Hepatocyte (in vitro differentiated cells): ENCODE data around the gene TNFAIP8L3. TPM values are rescaled to one million over a fixed set of nuclear protein-coding genes. Genes with fewer than 3 reads are reported as not detected.
A peak's percentile ranks its signal among the peaks of the same experiment; 100 is the strongest.

Source experiments
- DNase-seq: peaks from one replicate; pipeline ENCODE4 v3.0.0-alpha.2; 2016; ENCODE audit warnings: low spot score
- H2AFZ ChIP-seq: fragments of 200-600 bp; sonication (generic); 2 replicates; pipeline ENCODE4 v1.6.0; 2016; ENCODE audit warnings: antibody characterized with exemption, mild to moderate bottlenecking
- H3K27ac ChIP-seq: fragments of 200-600 bp; sonication (generic); 2 replicates; pipeline ENCODE4 v1.5.1; 2016; ENCODE audit warnings: mild to moderate bottlenecking
- H3K27me3 ChIP-seq: fragments of 200-600 bp; sonication (generic); 2 replicates; pipeline ENCODE4 v1.6.1; 2016
- H3K36me3 ChIP-seq: fragments of 200-600 bp; sonication (generic); replicated peaks from 2 replicates; pipeline ENCODE4 v1.5.1; 2016; ENCODE audit warnings: low read depth; ENCODE audit not compliant: insufficient read depth
- H3K4me1 ChIP-seq: fragments of 200-600 bp; sonication (generic); 2 replicates; pipeline ENCODE4 v1.5.1; 2016; ENCODE audit warnings: mild to moderate bottlenecking, moderate library complexity; ENCODE audit not compliant: insufficient read depth
- H3K4me2 ChIP-seq: fragments of 200-600 bp; sonication (generic); 2 replicates; pipeline ENCODE4 v1.6.0; 2016
- H3K4me3 ChIP-seq: fragments of 200-600 bp; sonication (generic); 2 replicates; pipeline ENCODE4 v1.5.1; 2016; ENCODE audit warnings: mild to moderate bottlenecking
- H3K79me2 ChIP-seq: fragments of 200-600 bp; sonication (generic); 2 replicates; pipeline ENCODE4 v1.6.0; 2017; ENCODE audit warnings: mild to moderate bottlenecking
- H3K9me2 ChIP-seq: fragments of 200-600 bp; sonication (generic); replicated peaks from 2 replicates; pipeline ENCODE4 v1.6.0; 2017; ENCODE audit warnings: mild to moderate bottlenecking; ENCODE audit not compliant: insufficient read depth
- H3K9me3 ChIP-seq: fragments of 200-600 bp; sonication (generic); 2 replicates; pipeline ENCODE4 v1.5.1; 2016; ENCODE audit warnings: low read depth, mild to moderate bottlenecking
- H4K20me1 ChIP-seq: fragments of 200-600 bp; sonication (generic); 2 replicates; pipeline ENCODE4 v1.6.0; 2016; ENCODE audit warnings: mild to moderate bottlenecking; ENCODE audit not compliant: insufficient read depth, poor library complexity, severe bottlenecking
- EZH2 ChIP-seq: fragments of 200-600 bp; sonication (generic); IDR thresholded peaks from 2 replicates; pipeline ENCODE4 v1.6.1; 2016; ENCODE audit warnings: antibody characterized with exemption, mild to moderate bottlenecking, borderline replicate concordance
- EZH2phosphoT487 ChIP-seq: fragments of 200-600 bp; sonication (generic); IDR thresholded peaks from one replicate; pipeline ENCODE4 v1.6.1; 2018; ENCODE audit warnings: antibody characterized with exemption, mild to moderate bottlenecking, low read depth, moderate library complexity; ENCODE audit not compliant: unreplicated experiment, severe bottlenecking
- WGBS: methylation state at CpG from one replicate; pipeline ENCODE4 v1.1.6; 2016; ENCODE audit warnings: low lambda C conversion rate; ENCODE audit errors: missing lambda C conversion rate; 5-methylcytosine and 5-hydroxymethylcytosine counted together
- polyA plus RNA-seq: library from polyadenylated mRNA; unstranded; fragments of >200 nt; fragmentation: Nextera tagmentation; extraction: Ambion mirVana; gene quantifications from 2 replicates; pipeline ENCODE4 v1.2.1, GENCODE V29; 2016
- total RNA-seq: library from RNA; depleted of rRNA; stranded (reverse); fragments of >200 nt; gene quantifications from 2 replicates; pipeline ENCODE4 v1.2.3, GENCODE V29; 2014
- TF ChIP-seq, protein P1 (sequence below): fragments of 200-600 bp; sonication (generic); IDR thresholded peaks from 2 replicates; pipeline ENCODE4 v1.5.1; 2016; ENCODE audit warnings: antibody characterized with exemption, mild to moderate bottlenecking; ENCODE audit not compliant: poor library complexity

Gene TNFAIP8L3
- total and polyA plus RNA-seq, 2 experiments from 2014 or later: 2.4 to 3.4 TPM

DNA sequence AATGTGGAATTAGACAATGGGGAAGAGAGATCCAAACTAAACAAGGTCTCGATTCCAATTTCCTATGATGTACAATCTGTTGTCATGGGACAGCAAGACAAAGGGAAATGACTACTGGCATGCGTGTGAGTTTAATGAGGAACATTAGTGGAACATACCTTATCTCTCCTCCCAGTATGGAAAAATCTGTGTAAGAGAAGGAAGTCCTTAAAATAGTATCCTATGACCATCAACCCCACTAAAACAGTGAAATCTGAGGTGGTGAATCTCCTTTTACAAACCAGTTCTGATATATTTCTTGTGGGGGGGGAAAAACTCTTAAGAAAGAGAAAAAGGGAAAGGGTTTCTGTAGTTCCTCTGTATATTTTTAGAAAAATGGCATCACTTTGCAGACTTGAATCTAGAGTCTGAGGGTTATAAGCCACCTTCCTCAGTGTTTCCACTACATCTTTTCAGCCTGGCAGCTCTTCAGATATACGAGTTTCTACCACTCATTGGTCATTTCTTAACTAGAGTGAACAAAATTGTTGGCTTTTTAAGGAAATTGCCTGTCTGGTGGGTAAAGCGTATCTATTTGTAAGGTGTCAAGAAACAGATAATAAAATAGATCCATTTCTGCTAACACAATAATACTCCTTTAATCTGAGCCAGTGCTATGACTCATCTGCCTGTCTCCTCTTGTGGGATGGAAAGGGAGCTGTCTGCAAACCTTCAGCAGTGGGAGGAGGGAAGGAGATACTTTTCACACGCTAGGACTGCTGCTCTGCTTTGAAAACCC is 3.0 kb upstream of the TNFAIP8L3 start:
- no peak overlapping the region for H2AFZ ChIP-seq
- peaks cover 53% of the 10 kb centered on the region for H3K27me3 ChIP-seq
- no peaks in the 10 kb centered on the region for H4K20me1 ChIP-seq
- no peak overlapping the region for H3K4me3 ChIP-seq
- no peaks in the 10 kb centered on the region for H3K36me3 ChIP-seq
- peaks cover 3% of the 10 kb centered on the region for H3K4me1 ChIP-seq
- TF ChIP-seq, protein P1, sequence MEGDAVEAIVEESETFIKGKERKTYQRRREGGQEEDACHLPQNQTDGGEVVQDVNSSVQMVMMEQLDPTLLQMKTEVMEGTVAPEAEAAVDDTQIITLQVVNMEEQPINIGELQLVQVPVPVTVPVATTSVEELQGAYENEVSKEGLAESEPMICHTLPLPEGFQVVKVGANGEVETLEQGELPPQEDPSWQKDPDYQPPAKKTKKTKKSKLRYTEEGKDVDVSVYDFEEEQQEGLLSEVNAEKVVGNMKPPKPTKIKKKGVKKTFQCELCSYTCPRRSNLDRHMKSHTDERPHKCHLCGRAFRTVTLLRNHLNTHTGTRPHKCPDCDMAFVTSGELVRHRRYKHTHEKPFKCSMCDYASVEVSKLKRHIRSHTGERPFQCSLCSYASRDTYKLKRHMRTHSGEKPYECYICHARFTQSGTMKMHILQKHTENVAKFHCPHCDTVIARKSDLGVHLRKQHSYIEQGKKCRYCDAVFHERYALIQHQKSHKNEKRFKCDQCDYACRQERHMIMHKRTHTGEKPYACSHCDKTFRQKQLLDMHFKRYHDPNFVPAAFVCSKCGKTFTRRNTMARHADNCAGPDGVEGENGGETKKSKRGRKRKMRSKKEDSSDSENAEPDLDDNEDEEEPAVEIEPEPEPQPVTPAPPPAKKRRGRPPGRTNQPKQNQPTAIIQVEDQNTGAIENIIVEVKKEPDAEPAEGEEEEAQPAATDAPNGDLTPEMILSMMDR: no peak
- TF ChIP-seq EZH2phosphoT487 (no peak), EZH2 (no peak)
- no peak overlapping the region for H3K4me2 ChIP-seq
- H3K27ac ChIP-seq: no peak overlapping the region
- peak; percentile 29 for DNase-seq
- 62% methylated on average over 5 of the region's 5 CpGs for WGBS
- H3K79me2 ChIP-seq: no peaks in the 10 kb centered on the region
- H3K9me2 ChIP-seq: no peaks in the 10 kb centered on the region
- H3K9me3 ChIP-seq: no peaks in the 10 kb centered on the region

DNA sequence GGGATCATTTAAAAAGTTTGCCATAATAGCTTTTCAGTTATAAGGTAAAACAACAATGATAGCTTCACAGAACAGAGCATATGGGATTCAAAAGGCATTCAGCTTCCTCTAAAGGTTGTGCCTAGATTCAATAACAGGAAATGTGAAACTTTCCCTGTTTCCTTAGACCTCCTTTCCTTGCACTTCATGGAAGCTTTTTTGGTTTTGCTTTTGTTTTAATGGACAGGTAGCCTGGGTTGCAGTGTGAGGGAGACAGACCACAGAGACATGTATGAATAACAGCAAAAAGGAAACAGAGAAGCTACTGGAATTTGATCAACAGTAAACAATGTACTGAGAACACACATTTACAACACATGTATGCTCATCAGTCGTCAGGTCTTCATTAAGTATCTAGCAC is 2.3 kb upstream of the TNFAIP8L3 start:
- Histone ChIP-seq H3K9me3 (no peaks in the 10 kb centered on the region), H3K79me2 (no peaks in the 10 kb centered on the region), H3K4me3 (no peak overlapping the region), H3K9me2 (no peaks in the 10 kb centered on the region), H3K27ac (no peak overlapping the region), H2AFZ (no peak overlapping the region), H3K36me3 (no peaks in the 10 kb centered on the region), H3K4me1 (peaks cover 3% of the 10 kb centered on the region), H3K4me2 (no peak overlapping the region), H4K20me1 (no peaks in the 10 kb centered on the region), H3K27me3 (peaks cover 61% of the 10 kb centered on the region)
- 69% methylated on average over 1 of the region's 1 CpG for WGBS
- DNase-seq: no peak
- TF ChIP-seq EZH2: no peak
- TF ChIP-seq, protein P1: no peak

DNA sequence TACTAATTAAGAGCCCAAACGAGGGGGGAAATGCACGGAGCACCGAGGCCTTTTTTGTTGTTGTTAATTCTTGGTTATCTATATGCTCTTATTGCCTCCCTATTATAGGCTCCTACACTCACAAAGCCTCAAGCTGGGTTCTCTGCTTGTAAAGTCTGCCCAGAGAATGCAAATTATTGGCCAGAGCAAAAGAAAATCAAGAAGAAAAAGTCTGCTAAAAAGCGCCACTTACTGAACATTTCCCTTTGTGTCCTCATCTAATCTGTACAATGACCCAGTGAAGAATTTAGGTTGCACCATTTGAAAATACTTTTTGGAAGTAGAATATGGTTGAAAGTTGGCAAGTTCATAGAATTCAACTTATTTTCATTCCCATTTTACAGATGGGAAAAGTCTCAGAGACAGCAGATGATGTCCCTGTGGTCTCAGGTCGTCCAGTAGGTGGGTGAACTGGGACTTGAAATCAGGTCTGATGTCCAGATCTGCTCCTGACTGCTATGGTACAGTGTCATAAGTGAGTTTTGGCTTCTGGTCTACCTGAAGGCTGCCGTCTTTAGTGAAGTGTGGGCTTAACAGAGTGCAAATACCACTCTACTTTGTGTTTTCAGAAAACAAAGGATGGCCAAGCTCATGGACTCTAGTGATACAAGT is 1.1 kb upstream of the TNFAIP8L3 start:
- no peaks in the 10 kb centered on the region for H3K9me3 ChIP-seq
- H2AFZ ChIP-seq: no peak overlapping the region
- H3K79me2 ChIP-seq: no peaks in the 10 kb centered on the region
- no peaks in the 10 kb centered on the region for H3K36me3 ChIP-seq
- H3K4me2 ChIP-seq: peak overlapping the region; percentile 99
- peaks cover 71% of the 10 kb centered on the region for H3K27me3 ChIP-seq
- no peaks in the 10 kb centered on the region for H3K9me2 ChIP-seq
- H3K27ac ChIP-seq: no peak overlapping the region
- peaks cover 3% of the 10 kb centered on the region for H3K4me1 ChIP-seq
- no peaks in the 10 kb centered on the region for H4K20me1 ChIP-seq
- no peak for TF ChIP-seq EZH2phosphoT487
- WGBS: 49% methylated on average over 6 of the region's 6 CpGs
- no peak for DNase-seq
- peak overlapping the region; percentile 45 for H3K4me3 ChIP-seq

DNA sequence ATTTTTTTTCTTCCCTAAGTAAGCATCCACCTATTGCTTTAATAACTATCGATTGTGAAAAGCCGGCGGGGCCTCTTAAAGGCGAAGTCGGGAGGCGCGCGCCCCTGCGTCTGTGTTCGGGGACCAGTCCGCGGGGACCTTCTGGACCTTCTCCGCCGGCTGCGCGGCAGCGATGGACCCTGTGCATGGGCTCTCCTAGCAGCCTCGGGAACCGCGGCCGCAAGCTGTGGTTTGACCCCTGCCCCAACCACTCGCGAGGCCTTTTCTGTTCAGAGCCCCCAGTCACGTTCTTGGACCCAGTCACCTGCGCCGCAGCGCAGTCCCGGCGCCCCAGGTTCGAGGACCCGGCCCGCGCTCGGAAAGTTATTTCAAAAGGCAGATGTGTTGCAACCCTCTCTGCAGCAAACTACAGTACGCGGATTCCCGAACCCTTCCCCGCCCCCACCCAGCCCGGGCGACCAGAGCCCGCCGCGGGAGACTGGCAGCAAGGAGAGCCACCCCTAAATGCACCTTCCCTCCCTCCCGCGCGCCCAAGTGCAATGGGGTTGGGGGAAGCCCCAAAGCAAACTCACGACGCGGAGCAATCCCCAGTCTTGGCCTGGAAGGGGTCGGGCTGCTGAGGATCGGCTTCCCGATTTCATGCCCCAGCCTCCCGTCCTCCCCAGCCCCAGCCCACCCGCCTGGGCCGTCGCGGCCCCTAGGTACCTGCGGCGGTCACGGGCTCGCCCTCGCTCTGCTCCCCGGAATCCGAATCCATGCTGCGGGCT is 684 bp downstream of the TNFAIP8L3 start:
- peaks cover 80% of the 10 kb centered on the region for H3K27me3 ChIP-seq
- no peaks in the 10 kb centered on the region for H4K20me1 ChIP-seq
- H3K9me3 ChIP-seq: no peaks in the 10 kb centered on the region
- 2% methylated on average over 64 of the region's 65 CpGs for WGBS
- H2AFZ ChIP-seq: peak overlapping the region; percentile 49
- peak; percentile 46 for DNase-seq
- H3K4me2 ChIP-seq: peak overlapping the region; percentile 99
- H3K27ac ChIP-seq: no peak overlapping the region
- peaks cover 3% of the 10 kb centered on the region for H3K4me1 ChIP-seq
- H3K4me3 ChIP-seq: peak overlapping the region; percentile 82
- H3K36me3 ChIP-seq: no peaks in the 10 kb centered on the region
- H3K79me2 ChIP-seq: no peaks in the 10 kb centered on the region
- peak; percentile 21 for TF ChIP-seq EZH2
- no peak for TF ChIP-seq EZH2phosphoT487
- TF ChIP-seq, protein P1: no peak
- H3K9me2 ChIP-seq: no peaks in the 10 kb centered on the region
